ENCODE measurements around the gene ZCCHC24.

ZCCHC24 gene

DNA sequence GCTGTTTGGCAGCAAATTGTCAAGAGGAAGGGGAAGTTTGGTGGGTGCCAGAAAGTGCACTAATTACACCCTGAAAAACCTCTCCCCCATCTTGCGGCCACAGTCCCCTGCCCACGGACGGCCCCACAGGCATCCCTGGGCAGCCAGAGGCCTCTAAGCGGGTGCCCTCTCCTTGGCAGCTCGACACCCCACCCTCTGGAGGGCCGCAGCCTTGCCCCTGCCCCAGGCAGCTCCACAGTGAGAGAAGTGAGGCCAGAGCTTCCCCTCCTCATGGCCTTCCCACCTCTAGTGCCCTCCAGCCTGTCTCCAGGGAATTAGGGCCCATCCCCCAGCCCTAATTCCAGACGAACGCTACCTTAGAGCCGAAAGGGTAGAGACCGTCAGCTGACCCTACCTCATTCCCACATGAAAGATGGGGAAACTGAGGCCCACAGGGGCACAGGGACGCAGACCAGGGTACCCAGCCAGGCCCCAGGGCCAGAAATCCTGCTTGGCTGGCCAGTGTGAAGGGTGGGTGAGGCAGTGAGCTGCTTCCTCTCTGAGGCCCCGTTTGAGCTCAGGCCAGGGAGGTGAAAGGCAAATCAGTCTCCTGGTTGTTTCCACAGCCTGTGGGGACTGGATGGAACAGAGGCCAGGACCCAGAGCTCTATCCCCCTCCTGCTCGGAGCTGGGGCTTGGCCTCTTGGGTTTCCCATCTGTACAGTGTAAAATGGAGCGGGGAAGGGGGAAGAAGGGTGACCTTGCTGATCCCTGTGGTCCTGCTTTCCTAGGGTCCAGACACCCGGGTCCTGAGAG, 10.0 kb downstream of the ZCCHC24 start:
- Histone ChIP-seq H3K9me3 (no peaks in the 10 kb centered on the region), H3K4me1 (no peaks in the 10 kb centered on the region), H3K27me3 (ENCODE audit: low read depth) (no peaks in the 10 kb centered on the region), H3K36me3 (replicated peaks) (no peaks in the 10 kb centered on the region), H3K4me3 (no peak overlapping the region)
- in situ Hi-C loops (cut with MboI; ENCODE audit: low sequenced_read_pairs), result no loop called here
- DNase-seq (ENCODE audit: low spot score in 2 of 2), result no peak

GRCh38 chr10:79434821-79435251, 10.6 kb downstream of the ZCCHC24 start:
- Histone ChIP-seq H3K9me3 (no peaks in the 10 kb centered on the region), H3K4me1 (no peaks in the 10 kb centered on the region), H3K36me3 (replicated peaks) (no peaks in the 10 kb centered on the region), H3K4me3 (no peak overlapping the region), H3K27me3 (ENCODE audit: low read depth) (no peaks in the 10 kb centered on the region)
- in situ Hi-C loops (cut with MboI; ENCODE audit: low sequenced_read_pairs), result no loop called here
- no peak for DNase-seq (ENCODE audit: low spot score in 2 of 2)

- H3K4me1 ChIP-seq, result no peaks in the 10 kb centered on the region
- no peak for DNase-seq (ENCODE audit: low spot score in 2 of 2)
- H3K36me3 ChIP-seq (replicated peaks), result no peaks in the 10 kb centered on the region
Measured at GRCh38 chr10:79434223-79434687, 11.2 kb downstream of the ZCCHC24 start.

GRCh38 chr10:79433324-79434222, 11.9 kb downstream of the ZCCHC24 start:
- H3K4me1 ChIP-seq, result no peaks in the 10 kb centered on the region
- DNase-seq (ENCODE audit: low spot score in 2 of 2), result no peak
- H3K9me3 ChIP-seq, result no peaks in the 10 kb centered on the region
- no peaks in the 10 kb centered on the region for H3K36me3 ChIP-seq (replicated peaks)
- no peaks in the 10 kb centered on the region for H3K27me3 ChIP-seq (ENCODE audit: low read depth)
- in situ Hi-C loops (cut with MboI; ENCODE audit: low sequenced_read_pairs), result no loop called here
- no peak overlapping the region for H3K4me3 ChIP-seq

More at GRCh38 chr10:79434223-79434687, 11.2 kb downstream of the ZCCHC24 start:
- in situ Hi-C loops (cut with MboI; ENCODE audit: low sequenced_read_pairs), result no loop called here
- no peaks in the 10 kb centered on the region for H3K9me3 ChIP-seq
- H3K27me3 ChIP-seq (ENCODE audit: low read depth), result no peaks in the 10 kb centered on the region
- H3K4me3 ChIP-seq, result no peak overlapping the region

- Histone ChIP-seq H3K4me1 (no peaks in the 10 kb centered on the region), H3K9me3 (no peaks in the 10 kb centered on the region), H3K27me3 (ENCODE audit: low read depth) (no peaks in the 10 kb centered on the region), H3K4me3 (no peak overlapping the region), H3K36me3 (replicated peaks) (no peaks in the 10 kb centered on the region)
- in situ Hi-C loops (cut with MboI; ENCODE audit: low sequenced_read_pairs), result no loop called here
- no peak for DNase-seq (ENCODE audit: low spot score in 2 of 2)
Measured at GRCh38 chr10:79431891-79432831, 13.3 kb downstream of the ZCCHC24 start.

GRCh38 chr10:79431428-79431827, 14.0 kb downstream of the ZCCHC24 start:
- Histone ChIP-seq H3K4me1 (no peaks in the 10 kb centered on the region), H3K36me3 (replicated peaks) (no peaks in the 10 kb centered on the region)
- DNase-seq (ENCODE audit: low spot score in 2 of 2), result no peak

DNA sequence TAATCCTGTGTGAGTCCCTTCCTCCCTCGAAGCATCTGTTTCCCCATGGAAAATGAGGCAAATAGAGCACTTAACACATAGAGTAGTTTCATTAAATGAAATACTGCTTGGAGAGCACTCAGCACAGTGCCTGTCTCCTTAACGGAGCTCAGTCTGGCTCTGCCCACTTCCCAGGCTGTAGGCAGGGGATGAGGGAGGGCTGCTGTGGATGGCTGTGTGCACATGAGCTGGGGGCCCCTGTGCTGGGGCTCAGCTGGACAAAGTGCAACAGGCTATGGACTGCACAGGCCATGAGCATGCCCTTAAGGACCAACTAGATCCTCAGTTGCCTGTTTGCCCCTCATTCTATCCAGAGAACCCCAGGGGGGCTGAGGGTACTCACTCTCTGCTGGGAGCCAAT, 14.5 kb downstream of the ZCCHC24 start:
- H3K36me3 ChIP-seq (replicated peaks), result no peaks in the 10 kb centered on the region
- DNase-seq (ENCODE audit: low spot score in 2 of 2), result no peak
- in situ Hi-C loops (cut with MboI; ENCODE audit: low sequenced_read_pairs), result no loop called here
- no peaks in the 10 kb centered on the region for H3K4me1 ChIP-seq
- H3K9me3 ChIP-seq, result no peaks in the 10 kb centered on the region
- H3K27me3 ChIP-seq (ENCODE audit: low read depth), result no peaks in the 10 kb centered on the region
- H3K4me3 ChIP-seq, result no peak overlapping the region

More at GRCh38 chr10:79431428-79431827, 14.0 kb downstream of the ZCCHC24 start:
- Histone ChIP-seq H3K4me3 (no peak overlapping the region), H3K27me3 (ENCODE audit: low read depth) (no peaks in the 10 kb centered on the region), H3K9me3 (no peaks in the 10 kb centered on the region)
- in situ Hi-C loops (cut with MboI; ENCODE audit: low sequenced_read_pairs), result no loop called here

GRCh38 chr10:79430325-79430905, 15.0 kb downstream of the ZCCHC24 start:
- no peak overlapping the region for H3K4me3 ChIP-seq
- in situ Hi-C loops (cut with MboI; ENCODE audit: low sequenced_read_pairs), result no loop called here
- H3K36me3 ChIP-seq (replicated peaks), result no peaks in the 10 kb centered on the region
- H3K9me3 ChIP-seq, result no peaks in the 10 kb centered on the region
- no peaks in the 10 kb centered on the region for H3K4me1 ChIP-seq
- H3K27me3 ChIP-seq (ENCODE audit: low read depth), result no peaks in the 10 kb centered on the region
- no peak for DNase-seq (ENCODE audit: low spot score in 2 of 2)

DNA sequence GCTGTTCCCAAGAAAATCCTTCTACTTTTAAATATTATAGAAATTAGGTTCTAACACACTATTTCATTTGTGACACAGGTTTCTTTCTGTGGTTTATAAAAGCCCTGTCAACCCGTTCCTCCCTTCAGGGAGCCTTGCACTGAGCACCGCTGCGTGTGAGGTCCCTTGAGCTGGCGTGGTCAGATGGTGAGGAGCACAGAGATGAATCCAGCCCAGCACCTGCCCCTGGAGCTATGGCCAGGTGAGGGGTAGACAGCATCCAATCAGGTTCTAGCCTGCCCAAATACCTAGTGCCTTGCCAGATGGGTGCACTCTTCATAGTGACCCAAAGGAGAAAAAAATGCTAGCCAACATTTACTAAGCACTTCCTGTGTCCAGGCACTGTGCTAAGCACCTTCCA, 15.7 kb downstream of the ZCCHC24 start:
- no peak for DNase-seq (ENCODE audit: low spot score in 2 of 2)
- in situ Hi-C loops (cut with MboI; ENCODE audit: low sequenced_read_pairs), result no loop called here
- Histone ChIP-seq H3K9me3 (no peaks in the 10 kb centered on the region), H3K4me3 (no peak overlapping the region), H3K27me3 (ENCODE audit: low read depth) (no peaks in the 10 kb centered on the region), H3K36me3 (replicated peaks) (no peaks in the 10 kb centered on the region), H3K4me1 (no peaks in the 10 kb centered on the region)

- Histone ChIP-seq H3K4me1 (no peaks in the 10 kb centered on the region), H3K4me3 (no peak overlapping the region), H3K36me3 (replicated peaks) (no peaks in the 10 kb centered on the region), H3K9me3 (no peaks in the 10 kb centered on the region), H3K27me3 (ENCODE audit: low read depth) (no peaks in the 10 kb centered on the region)
- no peak for DNase-seq (ENCODE audit: low spot score in 2 of 2)
- in situ Hi-C loops (cut with MboI; ENCODE audit: low sequenced_read_pairs), result no loop called here
Measured at GRCh38 chr10:79427965-79428364, 17.5 kb downstream of the ZCCHC24 start.

DNA sequence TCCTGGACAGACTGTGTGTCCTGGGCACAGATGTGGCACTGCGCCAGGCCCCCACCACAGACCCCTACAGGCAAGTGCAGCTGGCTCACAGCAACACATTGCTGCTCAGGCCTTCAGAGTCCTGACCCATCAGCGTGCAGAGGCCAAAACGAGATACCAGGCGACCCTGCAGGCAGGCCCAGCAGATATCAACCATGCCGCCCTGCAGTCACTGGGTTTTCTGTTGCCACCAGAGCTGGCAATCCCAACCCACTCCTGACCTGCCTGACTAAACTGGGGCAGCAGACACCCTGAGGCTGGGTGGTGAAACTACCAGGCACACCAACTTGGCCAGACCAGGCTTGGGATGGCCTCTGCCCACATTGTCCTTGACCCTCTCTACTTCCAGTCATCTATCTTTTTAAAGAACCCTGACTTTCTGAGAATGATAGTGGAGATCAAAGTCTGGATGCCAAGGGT, 20.3 kb downstream of the ZCCHC24 start:
- H3K4me3 ChIP-seq, result no peak overlapping the region
- no peaks in the 10 kb centered on the region for H3K36me3 ChIP-seq (replicated peaks)
- H3K9me3 ChIP-seq, result no peaks in the 10 kb centered on the region
- H3K27me3 ChIP-seq (ENCODE audit: low read depth), result no peaks in the 10 kb centered on the region
- in situ Hi-C loops (cut with MboI; ENCODE audit: low sequenced_read_pairs), result no loop called here
- no peaks in the 10 kb centered on the region for H3K4me1 ChIP-seq
- DNase-seq (ENCODE audit: low spot score in 2 of 2), result no peak

DNA sequence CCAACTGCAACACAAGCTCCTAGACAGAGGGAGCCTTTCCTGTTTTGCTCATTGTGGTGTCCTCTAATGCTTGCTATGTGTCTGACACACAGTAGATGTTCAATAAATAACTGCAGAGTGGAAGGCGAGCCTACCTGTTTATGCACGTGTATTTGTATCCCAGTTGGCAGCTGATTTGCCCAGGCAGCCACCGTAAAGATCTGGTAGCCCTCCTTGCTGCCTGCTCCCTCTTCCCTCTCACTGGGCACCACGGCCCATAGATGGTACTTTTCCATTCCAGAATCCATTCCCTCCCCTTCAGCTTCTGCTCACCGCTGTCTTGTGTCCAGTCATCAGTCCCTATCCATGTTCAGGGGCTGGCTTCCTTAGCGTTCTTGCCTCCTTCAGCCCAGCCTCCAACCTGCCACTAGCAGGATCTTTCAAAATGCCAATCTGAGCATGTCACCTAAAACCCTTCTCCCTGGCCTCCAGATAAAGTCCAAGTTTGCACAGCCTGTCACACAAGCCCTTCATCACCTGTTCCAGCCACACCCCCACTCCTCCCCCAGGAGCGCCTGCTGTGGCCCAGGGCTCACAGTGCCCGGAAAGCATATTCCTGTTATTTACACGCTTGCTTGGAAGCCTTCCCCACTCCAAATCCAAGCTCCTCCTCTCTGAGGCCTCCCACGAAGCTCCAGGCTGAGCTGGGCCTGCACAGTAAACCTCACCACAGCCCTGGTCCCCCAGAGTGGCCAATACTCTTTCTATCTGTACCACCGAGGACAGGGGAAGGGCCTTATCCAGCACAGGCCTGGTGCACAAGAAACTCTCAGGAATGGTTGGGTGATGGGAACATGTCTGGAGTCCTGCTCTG, 21.0 kb downstream of the ZCCHC24 start:
- H3K27me3 ChIP-seq (ENCODE audit: low read depth), result no peaks in the 10 kb centered on the region
- H3K36me3 ChIP-seq (replicated peaks), result no peaks in the 10 kb centered on the region
- in situ Hi-C loops (cut with MboI; ENCODE audit: low sequenced_read_pairs), result no loop called here
- no peak for DNase-seq (ENCODE audit: low spot score in 2 of 2)
- H3K4me3 ChIP-seq, result no peak overlapping the region
- no peaks in the 10 kb centered on the region for H3K4me1 ChIP-seq
- no peaks in the 10 kb centered on the region for H3K9me3 ChIP-seq

Data from HAP-1 (cell line).